ENCODE data around the gene CLCN6.

The CLCN6 gene

GRCh38 chr1:11880911-11881748 lies 75.1 kb downstream of the CLCN6 start:
- no peak for DNase-seq

DNA sequence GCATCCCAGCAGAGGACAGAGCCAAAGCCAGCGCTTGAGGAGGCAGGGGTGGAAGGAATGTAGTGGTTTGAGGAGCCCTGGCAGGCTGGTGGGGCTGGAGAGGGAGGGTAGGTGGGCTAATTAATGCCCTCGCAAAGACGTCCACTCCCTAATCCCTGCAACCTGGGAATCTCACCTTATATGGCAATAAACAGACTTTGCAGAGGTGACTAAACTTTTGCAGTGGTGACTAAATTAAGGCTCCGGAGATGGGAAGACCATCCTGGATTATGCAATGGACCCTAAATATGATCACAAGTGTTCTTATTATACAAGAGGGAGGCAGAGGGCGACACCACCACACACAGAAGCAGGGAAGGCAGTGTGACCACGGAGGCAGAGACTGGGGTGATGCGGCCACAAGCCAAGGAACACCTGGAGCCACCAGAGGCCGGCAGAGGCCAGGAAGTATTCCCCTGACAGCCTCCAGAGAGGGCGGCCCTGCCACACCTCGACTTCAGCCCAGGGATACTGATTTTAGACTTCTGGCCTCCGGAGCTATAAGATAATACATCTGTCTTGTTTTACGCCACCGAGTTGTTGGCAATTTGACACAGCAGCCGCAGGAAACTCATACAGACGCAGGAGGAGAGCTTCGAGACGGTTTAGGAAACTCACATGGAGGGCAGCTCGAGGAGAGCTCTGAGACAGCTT lies 75.9 kb downstream of the CLCN6 start:
- DNase-seq, result no peak

- no peak for DNase-seq
Observed at GRCh38 chr1:11882814-11883538, 77.0 kb downstream of the CLCN6 start.

DNA sequence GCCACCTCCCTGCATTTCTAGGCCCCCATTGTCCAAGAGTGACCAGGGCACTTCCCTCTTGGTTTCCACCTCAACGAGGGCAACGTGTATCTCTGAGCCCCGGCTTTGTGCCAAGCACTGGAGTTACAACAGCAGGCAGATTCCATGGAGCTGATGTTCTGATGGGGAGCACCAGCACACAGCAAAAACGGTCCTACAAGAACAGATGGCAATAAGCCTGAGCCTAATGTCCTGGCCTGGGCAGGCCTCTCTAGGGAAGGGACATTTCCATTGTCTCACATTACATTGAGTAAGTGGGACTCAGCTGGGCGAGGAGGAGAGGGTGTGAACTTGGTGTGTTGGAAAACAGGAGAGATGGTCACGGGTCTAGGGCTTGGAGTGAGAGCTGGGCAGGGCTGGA lies 79.9 kb downstream of the CLCN6 start:
- no peak for DNase-seq

- no peak for DNase-seq
Observed at GRCh38 chr1:11886986-11887665, 81.1 kb downstream of the CLCN6 start.

- no peak for DNase-seq
Observed at GRCh38 chr1:11887666-11888007, 81.6 kb downstream of the CLCN6 start.

DNA sequence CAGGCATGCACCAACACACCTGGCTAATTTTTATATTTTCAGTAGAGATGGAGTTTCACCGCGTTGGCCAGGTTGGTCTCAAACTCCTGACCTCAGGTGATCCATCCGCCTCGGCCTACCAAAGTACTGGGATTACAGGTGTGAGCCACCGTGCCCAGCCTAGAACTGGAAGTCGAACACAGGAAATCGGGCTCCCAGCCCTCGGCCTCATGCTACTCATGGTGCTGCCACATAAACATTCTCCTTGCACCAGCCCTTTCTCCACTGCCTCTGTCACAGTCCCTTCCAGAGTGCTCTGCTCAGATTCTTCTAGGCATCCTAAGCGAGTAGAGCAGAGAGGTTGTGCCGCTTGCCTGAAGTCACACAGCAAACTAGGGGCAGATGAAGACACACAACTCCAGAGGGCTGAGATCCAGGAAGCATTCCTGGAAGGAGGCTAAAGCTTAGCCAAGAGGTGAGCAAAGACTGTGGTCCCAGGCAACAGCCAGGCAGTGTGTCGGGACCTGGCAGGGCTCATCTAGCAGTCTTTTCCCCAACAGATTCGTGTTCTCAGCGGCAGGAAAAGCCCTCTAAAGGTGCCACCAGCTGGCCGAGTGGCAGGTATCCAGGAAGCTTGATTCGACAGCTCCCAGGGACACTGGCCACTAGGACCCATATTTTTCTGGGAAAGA lies 82.3 kb downstream of the CLCN6 start:
- no peak for DNase-seq

DNA sequence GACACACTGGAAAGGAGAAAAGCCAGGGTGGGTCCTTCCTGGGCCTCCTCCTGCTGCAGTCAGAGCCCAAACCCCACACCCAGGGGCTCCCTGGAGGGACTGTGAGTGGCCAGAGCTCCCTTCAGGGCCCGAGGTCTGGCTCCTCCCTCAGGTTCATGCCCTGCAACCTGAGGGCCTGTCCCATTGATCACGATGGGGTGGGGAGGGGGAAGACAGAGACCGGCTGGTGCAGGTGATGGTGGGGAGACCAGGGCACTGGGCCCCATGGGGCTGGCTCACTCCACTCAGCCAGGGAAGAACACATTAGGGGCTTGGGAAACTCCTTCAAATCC lies 82.9 kb downstream of the CLCN6 start:
- no peak for DNase-seq

DNA sequence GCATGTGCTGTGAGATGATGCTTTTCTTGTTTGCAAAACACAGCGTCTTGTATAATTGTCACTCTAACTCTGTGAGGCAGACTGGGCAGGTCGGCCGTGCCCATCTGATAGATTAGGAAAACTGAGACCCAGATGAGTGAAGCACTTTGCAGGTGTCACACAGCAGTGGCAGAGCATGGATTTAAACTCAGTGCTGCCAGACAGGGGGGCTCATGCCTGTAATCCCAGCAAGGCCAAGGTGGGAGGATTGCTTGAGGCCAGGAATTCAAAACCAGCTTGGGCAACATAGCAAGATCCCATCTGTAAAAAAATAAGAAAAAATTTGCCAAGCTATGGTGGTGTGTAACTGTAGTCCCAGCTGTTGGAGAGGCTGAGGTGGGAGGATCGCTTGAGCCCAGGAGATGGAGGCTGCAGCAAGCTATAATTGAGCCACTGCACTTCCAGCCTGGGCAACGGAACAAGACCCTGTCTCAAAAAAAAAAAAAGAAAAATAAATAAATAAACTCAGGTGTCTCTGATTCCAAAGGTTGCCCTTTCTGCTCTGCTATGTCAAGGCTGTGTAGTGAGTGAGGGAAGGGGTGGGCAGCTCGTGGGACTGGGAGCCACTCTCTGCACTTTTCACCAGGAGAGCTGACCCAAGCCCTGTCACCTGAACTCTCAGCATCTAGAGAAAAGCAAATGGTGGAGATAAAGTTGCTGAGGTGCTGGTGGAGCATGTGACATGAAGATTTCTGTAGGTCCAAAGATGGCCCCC lies 85.6 kb downstream of the CLCN6 start:
- no peak for DNase-seq

All from activated CD4-positive, alpha-beta T cell treated with anti-CD3 and anti-CD28 coated beads, Interleukin-2, amount 50 U/mL, for 4 hours (primary cell).